Suprapubic skin (tissue), 4 donors: ENCODE data around the gene SORCS2. TPM values are rescaled to one million over a fixed set of nuclear protein-coding genes. Genes with fewer than 3 reads are reported as not detected.

Source experiments
- DNase-seq, 2 donors: peaks; one replicate each; pipeline ENCODE4 v3.0.0-alpha.2; 2019; ENCODE audit warnings: low spot score in 2 of 2
- H3K27ac ChIP-seq: fragments of 200-600 bp; sonication (generic); one replicate; pipeline ENCODE4 v1.5.1; 2019
- H3K27me3 ChIP-seq: fragments of 200-600 bp; sonication (generic); one replicate; pipeline ENCODE4 v1.5.1; 2019
- H3K36me3 ChIP-seq: fragments of 200-600 bp; sonication (generic); one replicate; pipeline ENCODE4 v1.5.1; 2019
- H3K4me1 ChIP-seq: fragments of 200-600 bp; sonication (generic); one replicate; pipeline ENCODE4 v1.5.1; 2019
- H3K4me3 ChIP-seq: fragments of 200-600 bp; sonication (generic); one replicate; pipeline ENCODE4 v1.5.1; 2019; ENCODE audit warnings: mild to moderate bottlenecking
- H3K9me3 ChIP-seq: fragments of 200-600 bp; sonication (generic); one replicate; pipeline ENCODE4 v1.5.1; 2019
- CTCF ChIP-seq, 2 donors: fragments of 200-600 bp in 1 of 2; fragments of 450-650 bp in 1 of 2; sonication (generic) in 1 of 2; IDR thresholded peaks; one replicate each; pipeline ENCODE4 v1.5.1; 2016 to 2019; ENCODE audit warnings: antibody characterized with exemption in 2 of 2, mild to moderate bottlenecking in 1 of 2, moderate library complexity in 1 of 2
- EP300 ChIP-seq: sonication (generic); formaldehyde crosslinking; IDR thresholded peaks from one replicate; pipeline ENCODE4 v1.6.1; 2017; ENCODE audit warnings: antibody characterized with exemption
- POLR2A ChIP-seq, 2 donors: fragments of 450-650 bp; IDR thresholded peaks; one replicate each; pipeline ENCODE4 v1.6.1; 2017; ENCODE audit warnings: antibody characterized with exemption in 2 of 2, mild to moderate bottlenecking in 2 of 2, moderate library complexity in 2 of 2
- POLR2AphosphoS5 ChIP-seq, 3 donors: sonication (generic); formaldehyde crosslinking; IDR thresholded peaks; one replicate each; pipeline ENCODE4 v1.6.1; 2017; ENCODE audit warnings: antibody characterized with exemption in 3 of 3
- WGBS: methylation state at CpG from one replicate; pipeline ENCODE4 v1.1.5; 2018; 5-methylcytosine and 5-hydroxymethylcytosine counted together
- total RNA-seq, 4 donors: library from RNA; depleted of rRNA; stranded (reverse); fragments of >200 nt; gene quantifications; one replicate each; pipeline ENCODE4 v1.1.0, GENCODE V29; 2016

SORCS2 gene
- total RNA-seq, 4 donors from 2014 or later, result 0.94 to 4.6 (median 1.3) TPM

- TF ChIP-seq POLR2A (IDR thresholded peaks at IDR 0.05), result no peak
- no peak for TF ChIP-seq EP300
- TF ChIP-seq POLR2AphosphoS5 (IDR thresholded peaks at IDR 0.05), result no peak
- TF ChIP-seq CTCF (IDR thresholded peaks at IDR 0.05), result no peak
- 94% methylated on average over 12 of the region's 37 CpGs for WGBS
Observed at GRCh38 chr4:7739077-7739917, 547.0 kb downstream of the SORCS2 start.

GRCh38 chr4:7739918-7740865 lies 547.9 kb downstream of the SORCS2 start:
- no peak for DNase-seq
- WGBS, result 95% methylated on average over 14 of the region's 45 CpGs
- Histone ChIP-seq H3K27ac (no peak overlapping the region), H3K36me3 (no peaks in the 10 kb centered on the region), H3K9me3 (no peaks in the 10 kb centered on the region), H3K4me3 (no peak overlapping the region), H3K27me3 (no peaks in the 10 kb centered on the region), H3K4me1 (no peaks in the 10 kb centered on the region)
- TF ChIP-seq POLR2A (IDR thresholded peaks at IDR 0.05), result no peak
- no peak for TF ChIP-seq POLR2AphosphoS5 (IDR thresholded peaks at IDR 0.05)
- TF ChIP-seq EP300, result no peak
- TF ChIP-seq CTCF (IDR thresholded peaks at IDR 0.05), result no peak

More at GRCh38 chr4:7739077-7739917, 547.0 kb downstream of the SORCS2 start:
- Histone ChIP-seq H3K36me3 (no peaks in the 10 kb centered on the region), H3K27ac (no peak overlapping the region), H3K27me3 (no peaks in the 10 kb centered on the region), H3K4me3 (no peak overlapping the region), H3K9me3 (no peaks in the 10 kb centered on the region), H3K4me1 (no peaks in the 10 kb centered on the region)
- no peak for DNase-seq

- Histone ChIP-seq H3K27ac (no peak overlapping the region), H3K9me3 (no peaks in the 10 kb centered on the region), H3K4me3 (no peak overlapping the region), H3K36me3 (no peaks in the 10 kb centered on the region), H3K27me3 (no peaks in the 10 kb centered on the region), H3K4me1 (no peaks in the 10 kb centered on the region)
- WGBS, result 92% methylated on average over 7 of the region's 19 CpGs
- no peak for TF ChIP-seq EP300
- DNase-seq, result no peak
Observed at GRCh38 chr4:7740866-7741525, 548.7 kb downstream of the SORCS2 start.

GRCh38 chr4:7741946-7742806 lies 549.8 kb downstream of the SORCS2 start:
- H3K27me3 ChIP-seq, result no peaks in the 10 kb centered on the region
- no peaks in the 10 kb centered on the region for H3K9me3 ChIP-seq
- DNase-seq, result no peak
- no peak overlapping the region for H3K27ac ChIP-seq
- no peaks in the 10 kb centered on the region for H3K4me1 ChIP-seq
- no peak overlapping the region for H3K4me3 ChIP-seq
- no peaks in the 10 kb centered on the region for H3K36me3 ChIP-seq
- no peak for TF ChIP-seq CTCF (IDR thresholded peaks at IDR 0.05)
- WGBS, result 88% methylated on average over 18 of the region's 18 CpGs

GRCh38 chr4:7742807-7743280 lies 550.5 kb downstream of the SORCS2 start:
- H3K27me3 ChIP-seq, result no peaks in the 10 kb centered on the region
- 73% methylated on average over 8 of the region's 8 CpGs for WGBS
- H3K4me1 ChIP-seq, result no peaks in the 10 kb centered on the region
- H3K4me3 ChIP-seq, result no peak overlapping the region
- no peak for TF ChIP-seq EP300
- no peak for TF ChIP-seq POLR2AphosphoS5 (IDR thresholded peaks at IDR 0.05)
- TF ChIP-seq CTCF (IDR thresholded peaks at IDR 0.05), result no peak
- TF ChIP-seq POLR2A (IDR thresholded peaks at IDR 0.05), result no peak
- no peaks in the 10 kb centered on the region for H3K9me3 ChIP-seq
- no peak for DNase-seq
- H3K27ac ChIP-seq, result no peak overlapping the region
- no peaks in the 10 kb centered on the region for H3K36me3 ChIP-seq
